ENCODE measurements around the gene EFCAB9.
A peak's percentile ranks its signal among the peaks of the same experiment; 100 is the strongest.
"Not testable (repeated sequence)": the region's sequence is repeated elsewhere in the genome, so short reads cannot be mapped to it uniquely, and the experiment has no call there.

The EFCAB9 gene

GRCh38 chr5:172187118-172188032 lies 6.6 kb upstream of the EFCAB9 start:
- Histone ChIP-seq H3K27ac (ENCODE audit: low read depth in 2 of 2, low read length in 2 of 2) (peak overlapping the region; percentile 91 to 95), H3K4me3 (ENCODE audit: low read length in 2 of 2) (peak overlapping the region; percentile 89 to 92), H3K4me1 (ENCODE audit: control insufficient read depth in 2 of 2, insufficient read depth in 2 of 2, low read length in 2 of 2) (peaks cover 13 to 18% of the 10 kb centered on the region in 2 donors), H3K36me3 (ENCODE audit: control insufficient read depth in 2 of 2, insufficient read depth in 2 of 2, low read length in 2 of 2) (no peaks in the 10 kb centered on the region), H3K9ac (ENCODE audit: low read depth in 1 of 2, low read length in 2 of 2) (peak overlapping the region; percentile 91 to 93), H3K27me3 (ENCODE audit: control insufficient read depth in 2 of 2, insufficient read depth in 2 of 2, low read length in 2 of 2) (no peaks in the 10 kb centered on the region), H3K9me3 (ENCODE audit: control insufficient read depth in 2 of 2, low read length in 2 of 2) (no peaks in the 10 kb centered on the region)

- peak within 1 kb of the TSS; percentile 91 to 93 for H3K9ac ChIP-seq (ENCODE audit: low read depth in 1 of 2, low read length in 2 of 2)
- no peaks in the 10 kb centered on the region for H3K9me3 ChIP-seq (ENCODE audit: control insufficient read depth in 2 of 2, low read length in 2 of 2)
- H3K4me3 ChIP-seq (ENCODE audit: low read length in 2 of 2): peak within 1 kb of the TSS; percentile 89 to 92
- H3K27ac ChIP-seq (ENCODE audit: low read depth in 2 of 2, low read length in 2 of 2): peak within 1 kb of the TSS; percentile 91 to 95
- no peaks in the 10 kb centered on the region for H3K36me3 ChIP-seq (ENCODE audit: control insufficient read depth in 2 of 2, insufficient read depth in 2 of 2, low read length in 2 of 2)
- no peaks in the 10 kb centered on the region for H3K27me3 ChIP-seq (ENCODE audit: control insufficient read depth in 2 of 2, insufficient read depth in 2 of 2, low read length in 2 of 2)
- H3K4me1 ChIP-seq (ENCODE audit: control insufficient read depth in 2 of 2, insufficient read depth in 2 of 2, low read length in 2 of 2): peaks cover 10 to 18% of the 10 kb centered on the region in 2 donors
Observed at GRCh38 chr5:172188033-172188892, 5.7 kb upstream of the EFCAB9 start, which contains the start of gene STK10. TSS of gene STK10 (minus strand) at chr5:172188224. CDS start at chr5:172188042, 182 bp downstream.

GRCh38 chr5:172188893-172189692 lies 4.9 kb upstream of the EFCAB9 start:
- Histone ChIP-seq H3K27me3 (ENCODE audit: control insufficient read depth in 2 of 2, insufficient read depth in 2 of 2, low read length in 2 of 2) (no peaks in the 10 kb centered on the region), H3K36me3 (ENCODE audit: control insufficient read depth in 2 of 2, insufficient read depth in 2 of 2, low read length in 2 of 2) (no peaks in the 10 kb centered on the region), H3K27ac (ENCODE audit: low read depth in 2 of 2, low read length in 2 of 2) (peak overlapping the region; percentile 91 to 95), H3K4me1 (ENCODE audit: control insufficient read depth in 2 of 2, insufficient read depth in 2 of 2, low read length in 2 of 2) (peaks cover 7 to 18% of the 10 kb centered on the region in 2 donors), H3K9me3 (ENCODE audit: control insufficient read depth in 2 of 2, low read length in 2 of 2) (no peaks in the 10 kb centered on the region), H3K9ac (ENCODE audit: low read depth in 1 of 2, low read length in 2 of 2) (peak overlapping the region in 1 of 2 donors; percentile 91), H3K4me3 (ENCODE audit: low read length in 2 of 2) (peak overlapping the region; percentile 89 to 92)

GRCh38 chr5:172189693-172190296 lies 4.2 kb upstream of the EFCAB9 start:
- no peaks in the 10 kb centered on the region for H3K36me3 ChIP-seq (ENCODE audit: control insufficient read depth in 2 of 2, insufficient read depth in 2 of 2, low read length in 2 of 2)
- H3K9ac ChIP-seq (ENCODE audit: low read depth in 1 of 2, low read length in 2 of 2): no peak overlapping the region
- no peak overlapping the region for H3K27ac ChIP-seq (ENCODE audit: low read depth in 2 of 2, low read length in 2 of 2)
- no peaks in the 10 kb centered on the region for H3K9me3 ChIP-seq (ENCODE audit: control insufficient read depth in 2 of 2, low read length in 2 of 2)
- H3K4me3 ChIP-seq (ENCODE audit: low read length in 2 of 2): no peak overlapping the region
- peaks cover 5 to 18% of the 10 kb centered on the region in 2 donors for H3K4me1 ChIP-seq (ENCODE audit: control insufficient read depth in 2 of 2, insufficient read depth in 2 of 2, low read length in 2 of 2)
- no peaks in the 10 kb centered on the region for H3K27me3 ChIP-seq (ENCODE audit: control insufficient read depth in 2 of 2, insufficient read depth in 2 of 2, low read length in 2 of 2)

GRCh38 chr5:172194985-172195774 lies 1.2 kb downstream of the EFCAB9 start:
- Histone ChIP-seq H3K36me3 (ENCODE audit: control insufficient read depth in 2 of 2, insufficient read depth in 2 of 2, low read length in 2 of 2) (no peaks in the 10 kb centered on the region), H3K27me3 (ENCODE audit: control insufficient read depth in 2 of 2, insufficient read depth in 2 of 2, low read length in 2 of 2) (no peaks in the 10 kb centered on the region), H3K9ac (ENCODE audit: low read depth in 1 of 2, low read length in 2 of 2) (no peak overlapping the region), H3K27ac (ENCODE audit: low read depth in 2 of 2, low read length in 2 of 2) (no peak overlapping the region), H3K9me3 (ENCODE audit: control insufficient read depth in 2 of 2, low read length in 2 of 2) (no peaks in the 10 kb centered on the region), H3K4me1 (ENCODE audit: control insufficient read depth in 2 of 2, insufficient read depth in 2 of 2, low read length in 2 of 2) (no peaks in the 10 kb centered on the region), H3K4me3 (ENCODE audit: low read length in 2 of 2) (no peak overlapping the region)

GRCh38 chr5:172197775-172198174 lies 3.8 kb downstream of the EFCAB9 start:
- not testable (repeated sequence) for H3K9ac ChIP-seq (ENCODE audit: low read depth in 1 of 2, low read length in 2 of 2)

GRCh38 chr5:172199446-172199845 lies 5.5 kb downstream of the EFCAB9 start:
- no peak overlapping the region for H3K4me3 ChIP-seq (ENCODE audit: low read length in 2 of 2)
- no peaks in the 10 kb centered on the region for H3K36me3 ChIP-seq (ENCODE audit: control insufficient read depth in 2 of 2, insufficient read depth in 2 of 2, low read length in 2 of 2)
- no peaks in the 10 kb centered on the region for H3K4me1 ChIP-seq (ENCODE audit: control insufficient read depth in 2 of 2, insufficient read depth in 2 of 2, low read length in 2 of 2)
- H3K9me3 ChIP-seq (ENCODE audit: control insufficient read depth in 2 of 2, low read length in 2 of 2): no peaks in the 10 kb centered on the region
- H3K27me3 ChIP-seq (ENCODE audit: control insufficient read depth in 2 of 2, insufficient read depth in 2 of 2, low read length in 2 of 2): no peaks in the 10 kb centered on the region
- no peak overlapping the region for H3K27ac ChIP-seq (ENCODE audit: low read depth in 2 of 2, low read length in 2 of 2)
- H3K9ac ChIP-seq (ENCODE audit: low read depth in 1 of 2, low read length in 2 of 2): no peak overlapping the region

More at GRCh38 chr5:172197775-172198174, 3.8 kb downstream of the EFCAB9 start:
- H3K36me3 ChIP-seq (ENCODE audit: control insufficient read depth in 2 of 2, insufficient read depth in 2 of 2, low read length in 2 of 2); H3K4me1 ChIP-seq (ENCODE audit: control insufficient read depth in 2 of 2, insufficient read depth in 2 of 2, low read length in 2 of 2); H3K4me3 ChIP-seq (ENCODE audit: low read length in 2 of 2); H3K9me3 ChIP-seq (ENCODE audit: control insufficient read depth in 2 of 2, low read length in 2 of 2); H3K27me3 ChIP-seq (ENCODE audit: control insufficient read depth in 2 of 2, insufficient read depth in 2 of 2, low read length in 2 of 2); H3K27ac ChIP-seq (ENCODE audit: low read depth in 2 of 2, low read length in 2 of 2): not testable (repeated sequence)

GRCh38 chr5:172200476-172200875 lies 6.5 kb downstream of the EFCAB9 start:
- no peaks in the 10 kb centered on the region for H3K9me3 ChIP-seq (ENCODE audit: control insufficient read depth in 2 of 2, low read length in 2 of 2)

GRCh38 chr5:172205984-172206383 lies 12.0 kb downstream of the EFCAB9 start:
- not testable (repeated sequence) for H3K4me1 ChIP-seq (ENCODE audit: control insufficient read depth in 2 of 2, insufficient read depth in 2 of 2, low read length in 2 of 2); H3K27ac ChIP-seq (ENCODE audit: low read depth in 2 of 2, low read length in 2 of 2); H3K9me3 ChIP-seq (ENCODE audit: control insufficient read depth in 2 of 2, low read length in 2 of 2); H3K4me3 ChIP-seq (ENCODE audit: low read length in 2 of 2); H3K27me3 ChIP-seq (ENCODE audit: control insufficient read depth in 2 of 2, insufficient read depth in 2 of 2, low read length in 2 of 2); H3K9ac ChIP-seq (ENCODE audit: low read depth in 1 of 2, low read length in 2 of 2)
- H3K36me3 ChIP-seq (ENCODE audit: control insufficient read depth in 2 of 2, insufficient read depth in 2 of 2, low read length in 2 of 2): peaks cover 5 to 11% of the 10 kb centered on the region in 2 donors

More at GRCh38 chr5:172200476-172200875, 6.5 kb downstream of the EFCAB9 start:
- Histone ChIP-seq H3K27ac (ENCODE audit: low read depth in 2 of 2, low read length in 2 of 2) (no peak overlapping the region), H3K27me3 (ENCODE audit: control insufficient read depth in 2 of 2, insufficient read depth in 2 of 2, low read length in 2 of 2) (no peaks in the 10 kb centered on the region), H3K36me3 (ENCODE audit: control insufficient read depth in 2 of 2, insufficient read depth in 2 of 2, low read length in 2 of 2) (no peaks in the 10 kb centered on the region), H3K9ac (ENCODE audit: low read depth in 1 of 2, low read length in 2 of 2) (no peak overlapping the region), H3K4me1 (ENCODE audit: control insufficient read depth in 2 of 2, insufficient read depth in 2 of 2, low read length in 2 of 2) (no peaks in the 10 kb centered on the region), H3K4me3 (ENCODE audit: low read length in 2 of 2) (no peak overlapping the region)

Measured in mucosa of rectum (tissue), 2 donors.